KOPT-K1 (cell line): ENCODE data around the gene SDHC.
"Not testable (repeated sequence)": the region's sequence is repeated elsewhere in the genome, so short reads cannot be mapped to it uniquely, and the experiment has no call there.

ENCODE experiments used
- H3K27ac ChIP-seq: fragments of 200-600 bp; sonication (generic); 2 replicates; pipeline ENCODE4 v1.5.1; 2016; ENCODE audit warnings: antibody characterized with exemption, mild to moderate bottlenecking, low read depth, low read length; ENCODE audit not compliant: poor library complexity, severe bottlenecking
- H3K36me3 ChIP-seq: fragments of 200-600 bp; sonication (generic); 2 replicates; pipeline ENCODE4 v1.5.1; 2017; ENCODE audit warnings: antibody characterized with exemption, mild to moderate bottlenecking, low read length, moderate library complexity; ENCODE audit not compliant: insufficient read depth
- H3K9me3 ChIP-seq: fragments of 200-600 bp; sonication (generic); 2 replicates; pipeline ENCODE4 v1.5.1; 2017; ENCODE audit warnings: antibody characterized with exemption, low read length, mild to moderate bottlenecking; ENCODE audit not compliant: insufficient read depth, poor library complexity, severe bottlenecking

Gene SDHC

GRCh38 chr1:161304927-161305866 is 9.0 kb upstream of the SDHC start:
- H3K27ac ChIP-seq, result peak overlapping the region; percentile 42
- no peaks in the 10 kb centered on the region for H3K36me3 ChIP-seq
- no peaks in the 10 kb centered on the region for H3K9me3 ChIP-seq

- no peaks in the 10 kb centered on the region for H3K9me3 ChIP-seq
- peak overlapping the region; percentile 42 for H3K27ac ChIP-seq
- H3K36me3 ChIP-seq, result no peaks in the 10 kb centered on the region
Observed at GRCh38 chr1:161305867-161306519, 8.2 kb upstream of the SDHC start.

DNA sequence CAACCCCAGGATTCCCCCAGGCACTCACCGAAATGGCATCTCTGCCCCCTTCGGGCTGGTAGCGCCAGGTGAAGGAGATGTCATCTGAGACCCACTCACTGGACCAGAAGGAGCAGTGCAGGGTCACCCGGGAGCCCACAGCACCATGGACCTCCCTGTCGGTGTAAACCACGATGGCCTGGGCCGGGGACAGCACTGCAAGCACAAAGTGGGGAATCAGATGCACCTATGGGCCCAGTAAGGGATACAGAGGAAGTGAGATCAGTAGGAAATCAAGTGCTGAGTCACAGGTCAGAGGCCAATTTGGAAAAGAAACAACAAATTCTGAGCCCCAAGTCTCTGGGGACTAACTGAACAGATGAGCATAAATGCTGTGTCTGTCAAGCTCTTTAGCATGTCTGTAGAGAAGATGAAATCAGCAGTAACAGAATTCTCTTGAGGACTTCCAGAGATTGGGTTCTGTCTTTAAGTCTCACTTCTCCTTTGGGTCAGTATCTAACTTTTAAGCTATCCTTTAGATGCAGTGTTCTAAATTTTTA is 6.9 kb upstream of the SDHC start:
- no peak overlapping the region for H3K27ac ChIP-seq
- no peaks in the 10 kb centered on the region for H3K36me3 ChIP-seq
- no peaks in the 10 kb centered on the region for H3K9me3 ChIP-seq

DNA sequence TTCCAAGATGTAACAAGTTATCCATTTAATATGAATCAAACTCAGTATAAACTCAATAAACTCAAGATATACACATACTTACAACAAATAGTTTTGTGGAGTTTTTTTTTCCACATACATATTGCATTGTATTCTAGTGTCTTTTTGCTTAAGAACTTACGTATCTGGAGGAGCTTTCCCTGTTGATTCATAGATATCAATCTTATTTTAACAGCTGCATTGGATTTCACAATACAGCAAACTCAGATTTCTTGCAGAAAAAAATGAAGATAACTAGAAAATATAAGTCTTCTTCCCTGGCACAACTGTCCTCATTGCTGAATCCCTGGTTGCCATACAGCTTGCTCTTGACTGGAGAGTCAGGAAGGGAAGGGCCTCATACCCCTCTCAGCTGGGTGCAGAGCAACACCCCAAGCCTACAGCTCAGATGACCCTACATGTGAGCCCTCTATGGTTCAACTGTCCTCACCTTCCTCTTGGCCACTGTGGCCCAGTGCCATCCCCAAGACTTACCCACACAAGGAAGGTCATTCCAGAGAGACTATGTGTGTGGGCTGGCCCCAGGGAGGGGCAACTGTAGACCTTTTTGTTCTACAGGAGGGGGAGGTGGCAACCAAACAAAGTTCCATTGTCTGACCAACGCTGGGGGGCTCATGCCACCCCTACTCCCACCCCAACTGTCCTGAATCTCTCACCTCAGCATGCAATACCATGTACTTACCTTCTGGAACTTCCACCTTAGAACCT is 6.1 kb upstream of the SDHC start:
- H3K9me3 ChIP-seq, result no peaks in the 10 kb centered on the region

DNA sequence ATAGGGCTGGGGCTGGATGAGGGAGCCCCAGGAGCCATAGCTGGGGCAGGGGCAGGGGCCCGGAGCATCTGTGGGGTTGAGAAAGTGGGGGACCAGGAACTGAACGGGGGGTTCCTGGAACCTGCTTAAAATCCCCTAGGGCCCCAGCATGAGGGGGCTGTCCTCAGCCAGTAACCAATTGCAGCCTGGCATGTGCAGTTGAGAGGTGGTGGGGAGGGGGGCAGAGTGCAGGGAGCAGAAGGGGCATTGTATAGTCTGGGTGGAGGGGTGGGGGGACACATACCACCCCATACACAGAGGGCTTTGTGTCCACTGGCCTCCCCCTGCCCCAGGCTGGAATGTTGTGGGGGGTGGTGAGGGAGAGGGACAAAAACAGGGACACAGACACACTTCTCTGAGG is 4.3 kb upstream of the SDHC start, which contains the start of gene MPZ:
Gene MPZ, minus strand, starts transcription at position 101 of the 400 bp plus-strand sequence. Its CDS starts 63 bp downstream, at position 38.
- Histone ChIP-seq H3K9me3 (no peaks in the 10 kb centered on the region), H3K36me3 (no peaks in the 10 kb centered on the region), H3K27ac (no peak within 1 kb of the TSS)

More for the DNA sequence above, 6.1 kb upstream of the SDHC start:
- Histone ChIP-seq H3K27ac (no peak overlapping the region), H3K36me3 (no peaks in the 10 kb centered on the region)

GRCh38 chr1:161311595-161312181 is 2.5 kb upstream of the SDHC start:
- no peak overlapping the region for H3K27ac ChIP-seq
- H3K36me3 ChIP-seq, result no peaks in the 10 kb centered on the region
- no peaks in the 10 kb centered on the region for H3K9me3 ChIP-seq

DNA sequence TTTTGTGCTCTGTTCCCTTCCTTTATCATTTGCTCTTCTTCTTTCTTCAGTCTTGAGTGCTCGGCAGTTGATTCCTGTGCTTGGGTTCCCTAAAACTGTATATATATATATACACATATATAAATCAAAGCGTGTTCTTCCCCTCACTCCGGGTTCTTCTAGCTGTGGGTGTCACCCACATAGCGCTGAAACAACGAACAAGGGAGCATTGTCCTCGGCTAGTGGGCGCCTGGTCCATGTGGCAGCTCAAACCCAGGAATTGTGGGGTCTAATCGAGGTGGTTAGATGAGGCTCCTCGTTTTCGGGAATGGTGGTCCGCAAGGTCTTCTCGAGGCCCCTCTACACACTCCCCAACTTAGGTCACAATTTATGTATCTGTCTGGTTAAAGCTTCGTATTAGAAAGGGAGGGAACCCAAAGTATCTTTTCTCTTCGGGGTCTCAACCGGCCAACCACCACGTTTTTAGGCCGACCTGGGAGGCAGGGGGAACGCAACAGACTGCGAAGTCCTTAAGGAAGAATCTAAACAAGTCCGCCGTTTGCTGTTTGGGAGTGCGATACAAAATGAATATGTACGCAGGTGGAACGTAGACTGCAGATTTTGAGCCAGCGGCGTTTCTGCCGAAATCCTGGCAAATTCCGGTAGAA is 504 bp upstream of the SDHC start:
- Histone ChIP-seq H3K27ac (peak overlapping the region; percentile 67), H3K9me3 (no peaks in the 10 kb centered on the region), H3K36me3 (no peaks in the 10 kb centered on the region)

DNA sequence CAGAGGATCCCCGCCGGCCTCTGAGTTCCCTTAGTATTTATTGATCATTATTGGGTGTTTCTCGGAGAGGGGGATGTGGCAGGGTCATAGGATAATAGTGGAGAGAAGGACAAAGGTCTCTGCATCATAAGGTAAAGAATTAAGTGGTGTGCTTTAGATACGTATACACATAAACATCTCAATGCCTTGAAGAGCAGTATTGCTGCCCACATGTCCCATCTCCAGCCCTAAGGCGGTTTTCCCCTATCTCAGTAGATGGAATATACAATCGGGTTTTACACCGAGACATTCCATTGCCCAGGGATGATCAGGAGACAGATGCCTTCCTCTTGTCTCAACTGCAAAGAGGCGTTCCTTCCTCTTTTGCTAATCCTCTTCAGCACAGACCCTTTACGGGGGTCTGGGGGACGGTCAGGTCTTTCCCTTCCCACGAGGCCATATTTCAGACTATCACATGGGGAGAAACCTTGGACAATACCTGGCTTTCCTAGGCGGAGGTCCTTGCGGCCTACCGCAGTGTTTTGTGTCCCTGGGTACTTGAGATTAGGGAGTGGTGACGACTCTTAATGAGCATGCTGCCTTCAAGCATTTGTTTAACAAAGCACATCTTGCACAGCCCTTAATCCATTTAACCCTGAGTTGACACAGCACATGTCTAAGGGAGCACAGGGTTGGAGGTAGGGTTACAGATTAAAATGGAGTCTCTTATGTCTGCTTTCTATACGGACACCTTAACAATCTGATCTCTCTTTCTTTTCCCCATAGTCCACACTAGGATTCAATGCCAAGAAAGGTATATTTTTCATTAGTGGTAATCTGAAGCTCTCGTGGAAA is 1.9 kb downstream of the SDHC start:
- not testable (repeated sequence) for H3K36me3 ChIP-seq, H3K9me3 ChIP-seq, H3K27ac ChIP-seq

DNA sequence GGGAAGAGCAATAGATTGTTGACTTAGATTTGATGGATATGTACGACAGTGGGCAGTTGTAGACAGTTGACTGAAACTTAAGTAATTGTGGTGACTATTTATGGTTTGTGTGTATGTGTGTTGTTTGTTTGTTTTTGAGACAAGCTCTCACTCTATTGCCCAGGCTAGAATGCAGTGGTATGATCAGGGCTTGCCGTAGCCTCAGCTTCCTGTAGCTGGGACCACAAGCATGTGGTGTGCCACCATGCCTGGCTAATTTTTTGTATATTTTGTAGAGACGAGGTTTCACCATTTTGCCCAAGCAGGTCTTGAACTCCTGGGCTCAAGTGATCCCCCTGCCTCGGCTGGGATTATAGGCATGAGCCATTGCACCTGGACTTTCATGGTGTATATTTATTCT is 9.8 kb downstream of the SDHC start:
- Histone ChIP-seq H3K27ac (no peak overlapping the region), H3K36me3 (peaks cover 47% of the 10 kb centered on the region), H3K9me3 (no peaks in the 10 kb centered on the region)

DNA sequence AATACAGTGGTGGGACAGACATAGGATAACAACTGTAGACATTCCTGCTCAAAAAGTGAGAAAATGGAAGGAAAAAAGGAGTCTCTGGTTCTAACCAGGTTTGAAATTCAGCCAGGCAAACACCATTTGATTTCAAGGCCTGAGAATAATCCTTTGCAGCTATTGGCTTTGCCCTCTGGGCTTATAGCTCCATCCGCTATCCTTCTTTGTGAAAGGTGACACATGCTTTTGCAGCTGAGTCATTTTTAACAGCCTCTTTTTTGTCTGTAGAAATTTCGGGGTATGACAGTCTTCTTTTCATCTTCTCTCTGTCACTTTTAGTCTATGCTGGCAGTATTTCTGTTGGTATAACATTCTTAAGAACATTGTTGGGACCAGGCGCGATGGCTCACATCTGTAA is 16.2 kb downstream of the SDHC start:
- Histone ChIP-seq H3K27ac (no peak overlapping the region), H3K36me3 (peaks cover 91% of the 10 kb centered on the region), H3K9me3 (no peaks in the 10 kb centered on the region)

GRCh38 chr1:161333166-161333565 is 19.0 kb downstream of the SDHC start:
- Histone ChIP-seq H3K9me3 (no peaks in the 10 kb centered on the region), H3K27ac (no peak overlapping the region), H3K36me3 (peaks cover 96% of the 10 kb centered on the region)

- peaks cover 93% of the 10 kb centered on the region for H3K36me3 ChIP-seq
- no peaks in the 10 kb centered on the region for H3K9me3 ChIP-seq
- no peak overlapping the region for H3K27ac ChIP-seq
Observed at GRCh38 chr1:161335796-161336195, 21.6 kb downstream of the SDHC start.

- Histone ChIP-seq H3K9me3 (no peaks in the 10 kb centered on the region), H3K36me3 (peaks cover 87% of the 10 kb centered on the region), H3K27ac (no peak overlapping the region)
Observed at GRCh38 chr1:161342177-161342576, 28.0 kb downstream of the SDHC start.
